Activated CD8-positive, alpha-beta memory T cell treated with anti-CD3 and anti-CD28 coated beads, Interleukin-2, amount 10 ng/mL, durations not matched to agents 7 days and 5 days (primary cell): Measurements from ENCODE around the gene ITGB7. TPM values are rescaled to one million over a fixed set of nuclear protein-coding genes. Genes with fewer than 3 reads are reported as not detected.

ENCODE experiments used
- ATAC-seq: fragments of 150-1000 bp; cut with Tn5 transposase; one replicate; pipeline ENCODE4 v1.10.0; 2021; ENCODE audit warnings: moderate library complexity
- CTCF ChIA-PET: fragments of 350-600 bp; sonication (Branson Sonifier 250); formaldehyde crosslinking; loops from one replicate; lab custom pipeline; 2021; ENCODE audit warnings: antibody characterized with exemption; lab: Charles Lee
- DNase-seq: peaks from one replicate; pipeline ENCODE4 v3.0.0-alpha.2; 2020
- H3K27ac Mint-ChIP-seq: one replicate; pipeline ENCODE4 v1.8.0; 2021; ENCODE audit warnings: mild to moderate bottlenecking, mixed read lengths
- H3K27me3 Mint-ChIP-seq: one replicate; pipeline ENCODE4 v1.8.0; 2021; ENCODE audit warnings: mixed read lengths
- H3K36me3 Mint-ChIP-seq: one replicate; pipeline ENCODE4 v1.8.0; 2021; ENCODE audit warnings: mild to moderate bottlenecking, mixed read lengths
- H3K4me1 Mint-ChIP-seq: one replicate; pipeline ENCODE4 v1.8.0; 2021; ENCODE audit warnings: mixed read lengths
- H3K4me3 Mint-ChIP-seq: one replicate; pipeline ENCODE4 v1.8.0; 2021; ENCODE audit warnings: mild to moderate bottlenecking, moderate library complexity, mixed read lengths
- H3K9me3 Mint-ChIP-seq: one replicate; pipeline ENCODE4 v1.8.0; 2022; ENCODE audit warnings: low read depth, mixed read lengths
- total RNA-seq, 2 experiments: library from RNA; stranded (reverse); gene quantifications; one replicate each; pipeline ENCODE4 v1.2.3, GENCODE V29; 2021

ITGB7 gene
- total RNA-seq, 2 experiments from 2014 or later, result 567 to 729 TPM

DNA sequence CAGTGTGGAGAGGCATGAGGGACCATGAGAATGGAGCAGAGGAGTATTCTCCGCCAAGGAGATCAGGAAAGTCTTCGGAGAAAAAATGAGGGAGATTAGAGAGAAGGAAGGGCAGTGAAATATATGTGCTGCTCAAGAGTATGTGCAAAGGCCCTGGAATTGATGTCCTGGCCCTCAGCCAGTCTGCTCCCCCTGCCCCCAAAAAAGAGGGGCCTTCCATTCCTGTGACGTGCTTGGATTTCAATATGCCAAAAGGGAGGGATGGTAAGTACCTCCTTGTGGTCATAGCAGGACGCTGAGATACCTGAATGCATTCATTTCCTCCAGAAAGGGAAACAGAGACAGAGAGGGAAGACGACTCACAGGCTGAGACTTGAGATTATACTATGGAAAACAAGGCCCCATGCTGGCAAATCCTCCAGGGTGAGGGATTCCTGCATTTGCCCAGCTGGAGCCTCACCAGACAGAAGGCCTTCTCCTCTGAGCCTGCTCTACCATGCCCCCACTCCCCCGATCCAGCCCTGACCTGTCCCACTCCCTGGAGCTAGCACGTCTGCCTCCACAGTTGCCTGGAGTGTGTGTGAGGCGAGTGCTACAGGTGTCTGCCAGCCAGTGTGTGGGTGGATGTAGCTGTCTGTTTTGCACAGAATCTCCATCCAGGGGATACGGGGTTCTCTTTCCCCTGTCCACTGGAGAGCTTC is 28.8 kb upstream of the ITGB7 start:
- Mint-ChIP-seq H3K9me3 (no peaks in the 10 kb centered on the region), H3K27me3 (peaks cover 4% of the 10 kb centered on the region), H3K36me3 (no peaks in the 10 kb centered on the region), H3K4me1 (peaks cover 48% of the 10 kb centered on the region), H3K27ac (peak overlapping the region; percentile 50), H3K4me3 (no peak overlapping the region)
- ATAC-seq (no peak), DNase-seq (no peak)
- CTCF ChIA-PET, result interaction anchor here (1.0 to 4.4 kb wide), 5 partner anchors 15 to 85 kb away, joined by 3 to 22 read pairs (median 6); partner anchors contain the start of gene AAAS

DNA sequence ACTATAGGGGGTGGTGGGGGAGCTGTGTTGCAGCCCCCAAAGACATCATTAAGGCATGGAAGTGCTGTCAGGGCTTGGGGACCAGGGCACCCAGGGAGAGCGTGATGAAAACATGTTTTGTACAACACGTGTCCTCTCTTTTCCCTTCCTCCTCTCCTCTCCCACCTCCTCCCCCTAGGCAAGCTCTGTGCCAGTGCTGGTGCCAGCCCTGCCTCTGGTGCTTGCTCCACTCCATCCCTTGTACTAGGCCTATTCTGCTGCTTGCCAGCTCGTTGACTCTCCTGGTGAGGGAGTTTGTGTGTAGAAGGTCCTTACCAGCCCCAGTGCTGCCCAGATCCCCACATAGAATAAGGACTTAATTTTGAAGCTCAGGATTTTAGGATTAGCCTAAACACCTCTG is 28.1 kb upstream of the ITGB7 start:
- CTCF ChIA-PET, result interaction anchor here (1.0 to 4.4 kb wide), 5 partner anchors 14 to 86 kb away, joined by 3 to 22 read pairs (median 6); partner anchors contain the start of genes AAAS and ESPL1
- Mint-ChIP-seq H3K4me3 (no peak overlapping the region), H3K27me3 (peaks cover 4% of the 10 kb centered on the region), H3K27ac (no peak overlapping the region), H3K36me3 (no peaks in the 10 kb centered on the region), H3K9me3 (no peaks in the 10 kb centered on the region), H3K4me1 (peaks cover 48% of the 10 kb centered on the region)
- ATAC-seq (no peak), DNase-seq (no peak)

DNA sequence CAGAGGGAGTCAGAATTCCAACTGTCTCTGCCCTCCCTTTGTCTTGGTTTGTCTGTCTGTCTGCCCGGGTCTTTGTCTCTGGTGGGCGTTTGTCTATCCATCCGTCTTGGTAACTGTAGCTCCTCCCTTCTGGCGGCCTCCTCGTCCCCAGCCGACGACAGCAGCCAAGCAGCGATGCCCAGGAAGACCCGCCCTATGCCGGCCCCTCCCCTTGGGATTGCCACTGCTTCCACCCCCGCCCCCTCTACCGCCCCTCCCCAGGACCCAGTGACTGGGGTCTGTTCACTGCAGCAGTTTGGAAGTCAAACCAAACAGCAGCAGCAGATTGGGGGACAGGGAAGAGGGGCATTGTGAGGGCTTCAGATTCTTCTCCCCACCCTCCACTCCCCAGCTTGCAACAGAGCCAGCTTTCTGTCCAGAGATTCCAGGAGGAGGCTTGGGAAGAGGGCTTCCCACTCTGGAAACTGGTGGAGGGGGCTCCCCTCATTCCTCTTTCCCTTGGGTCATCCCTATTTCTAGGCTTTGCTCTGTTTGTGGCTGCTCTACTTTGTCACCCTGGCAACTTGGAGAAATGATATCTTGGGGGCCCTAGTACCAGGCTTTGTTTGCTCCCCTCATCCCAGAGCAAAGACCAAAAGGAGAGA is 27.3 kb upstream of the ITGB7 start:
- ATAC-seq (no peak), DNase-seq (no peak)
- no peak overlapping the region for H3K4me3 Mint-ChIP-seq
- H3K9me3 Mint-ChIP-seq, result no peaks in the 10 kb centered on the region
- no peaks in the 10 kb centered on the region for H3K27me3 Mint-ChIP-seq
- no peak overlapping the region for H3K27ac Mint-ChIP-seq
- peaks cover 49% of the 10 kb centered on the region for H3K4me1 Mint-ChIP-seq
- CTCF ChIA-PET, result interaction anchor here (1.1 to 4.4 kb wide), 4 partner anchors 21 to 111 kb away, joined by 3 to 22 read pairs (median 4); partner anchors contain the start of genes AAAS and ESPL1
- H3K36me3 Mint-ChIP-seq, result no peaks in the 10 kb centered on the region

DNA sequence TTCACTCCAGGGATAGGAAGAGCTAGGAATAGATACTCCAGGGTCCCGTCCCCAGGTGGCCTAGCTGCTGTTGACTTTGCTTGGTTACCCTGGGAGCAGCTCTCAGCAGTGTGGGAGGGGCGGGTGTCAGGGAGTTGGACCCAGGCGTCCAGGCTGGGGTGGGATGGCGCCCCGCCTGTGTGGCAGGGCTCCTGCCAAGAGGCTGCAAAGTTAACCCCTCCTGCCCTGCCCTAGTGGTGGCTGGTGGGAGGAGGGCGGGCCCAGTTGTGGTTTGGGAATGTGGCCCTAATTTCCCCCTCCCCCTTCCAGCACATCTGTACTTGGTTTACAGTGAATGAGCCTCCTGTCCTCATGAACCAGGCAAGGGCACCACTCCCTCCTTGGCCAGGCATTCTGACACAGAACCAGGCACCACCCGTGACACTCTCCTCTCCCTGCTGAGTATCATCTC is 26.6 kb upstream of the ITGB7 start:
- no peak for ATAC-seq
- Mint-ChIP-seq H3K27ac (no peak overlapping the region), H3K9me3 (no peaks in the 10 kb centered on the region), H3K4me1 (peaks cover 49% of the 10 kb centered on the region), H3K36me3 (no peaks in the 10 kb centered on the region), H3K27me3 (no peaks in the 10 kb centered on the region), H3K4me3 (peak overlapping the region; percentile 4)
- no peak for DNase-seq
- CTCF ChIA-PET, result interaction anchor here (0.9 to 2.3 kb wide), 4 partner anchors 18 to 112 kb away, joined by 3 to 6 read pairs (median 3); partner anchors contain the start of gene AAAS

DNA sequence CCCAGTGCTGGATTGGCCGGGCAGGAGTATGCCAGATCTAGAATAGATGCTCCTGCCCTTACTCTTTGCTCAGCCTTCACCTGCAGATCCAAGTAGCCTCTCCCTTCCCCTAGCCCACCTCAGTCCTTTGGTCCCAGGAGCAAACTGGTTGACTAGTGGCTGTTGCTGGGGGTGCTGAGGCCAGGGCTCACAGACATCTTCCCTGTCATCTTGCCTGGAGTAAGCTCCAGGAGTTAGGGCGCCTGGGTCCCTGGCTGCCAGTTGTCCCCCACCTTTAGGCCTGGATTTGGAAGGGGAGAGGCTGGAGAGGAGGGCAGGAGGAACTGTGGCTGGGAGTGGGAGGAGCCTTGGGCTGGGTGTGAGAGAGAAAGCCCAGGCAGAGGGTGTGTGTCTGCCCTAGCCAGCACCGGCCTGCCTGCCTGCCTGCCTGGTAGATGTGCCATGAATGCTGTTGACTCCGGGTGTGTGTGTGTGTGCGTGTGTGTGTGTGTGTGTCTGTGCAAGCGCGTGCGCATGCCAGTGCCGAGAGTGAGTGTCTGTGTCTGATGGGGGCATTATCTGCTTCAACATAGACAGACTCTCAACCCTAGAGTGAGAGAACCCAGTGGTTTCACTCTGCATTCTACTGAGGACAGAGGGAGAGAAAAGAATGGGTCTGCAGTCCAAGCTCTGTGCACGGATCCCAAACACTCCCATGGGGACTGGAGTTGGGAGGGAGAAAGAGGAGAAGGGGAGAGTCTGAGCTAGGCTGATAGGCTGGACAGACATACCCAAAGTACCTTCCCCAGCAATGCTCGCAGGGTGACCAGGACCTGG is 25.8 kb upstream of the ITGB7 start:
- ATAC-seq, result peak; percentile 56
- peaks cover 49% of the 10 kb centered on the region for H3K4me1 Mint-ChIP-seq
- no peaks in the 10 kb centered on the region for H3K9me3 Mint-ChIP-seq
- no peak for DNase-seq
- H3K36me3 Mint-ChIP-seq, result no peaks in the 10 kb centered on the region
- H3K4me3 Mint-ChIP-seq, result peak overlapping the region; percentile 73
- no peaks in the 10 kb centered on the region for H3K27me3 Mint-ChIP-seq
- CTCF ChIA-PET, result interaction anchor here (0.6 to 2.3 kb wide), 5 partner anchors 17 to 113 kb away, joined by 3 to 6 read pairs (median 3); partner anchors contain the start of genes AAAS and ESPL1
- H3K27ac Mint-ChIP-seq, result peak overlapping the region; percentile 58

DNA sequence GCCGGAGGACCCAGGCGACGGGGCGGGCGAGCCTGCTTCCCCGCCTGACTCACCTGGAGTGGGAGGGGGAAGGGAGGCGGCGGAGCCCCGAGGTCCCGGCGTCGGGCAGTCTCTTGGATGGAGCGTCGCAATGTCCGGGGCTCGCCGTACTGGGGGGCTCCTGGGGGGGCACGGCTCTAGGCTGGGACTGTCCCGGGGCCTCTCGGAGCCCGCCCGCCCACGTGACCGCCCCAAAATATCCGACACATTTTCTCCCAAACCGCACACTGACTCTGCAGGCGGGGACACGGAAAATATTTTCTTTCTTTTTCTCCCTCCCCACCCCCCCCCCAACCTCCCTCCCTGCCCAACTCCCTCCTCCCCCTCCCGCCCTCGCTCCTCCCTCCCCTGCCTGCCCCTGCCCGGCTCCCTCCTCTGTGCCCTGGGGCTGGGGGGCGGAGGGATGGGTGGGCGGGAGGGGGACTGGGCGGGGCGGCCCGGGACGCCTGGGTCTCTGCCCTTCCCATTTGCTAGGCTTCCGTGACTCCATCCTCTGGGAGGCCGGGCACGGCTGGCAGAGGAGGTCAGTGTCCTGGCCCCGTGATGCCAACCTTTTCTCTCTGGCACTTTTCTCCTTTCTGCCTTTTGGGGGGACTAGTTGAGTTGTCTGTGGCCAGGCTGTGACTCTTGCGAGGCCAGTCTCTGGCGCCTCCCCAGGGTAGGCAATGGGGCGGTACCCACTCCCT is 25.0 kb upstream of the ITGB7 start, which contains the start of gene RARG:
TSS of gene RARG (minus strand) at position 289 of the 725 bp plus-strand sequence. CDS start 4,664 bp downstream, outside the sequence.
- H3K36me3 Mint-ChIP-seq, result no peaks in the 10 kb centered on the region
- ATAC-seq (peak; percentile 85), DNase-seq (peak; percentile 78)
- CTCF ChIA-PET, result interaction anchor here (1.1 to 2.3 kb wide), 6 partner anchors 13 to 89 kb away, joined by 3 to 6 read pairs (median 3); partner anchors contain the start of genes AAAS and ITGB7
- peak within 1 kb of the TSS; percentile 58 for H3K27ac Mint-ChIP-seq
- H3K9me3 Mint-ChIP-seq, result no peaks in the 10 kb centered on the region
- H3K27me3 Mint-ChIP-seq, result no peaks in the 10 kb centered on the region
- peaks cover 44% of the 10 kb centered on the region for H3K4me1 Mint-ChIP-seq
- peak within 1 kb of the TSS; percentile 73 for H3K4me3 Mint-ChIP-seq

DNA sequence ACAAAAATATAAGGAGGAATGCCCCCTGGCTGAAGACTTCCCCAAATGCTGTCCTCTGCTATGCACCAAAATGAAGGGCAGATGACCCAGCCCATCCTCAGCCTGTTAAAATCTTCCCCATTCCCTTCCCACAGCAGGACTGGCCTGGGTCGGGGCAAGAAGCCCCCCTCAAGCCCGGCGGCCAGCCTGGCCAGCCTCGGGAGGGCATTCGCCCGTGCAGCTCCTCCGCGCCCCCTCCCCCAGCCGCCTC is 24.5 kb upstream of the ITGB7 start:
- Mint-ChIP-seq H3K4me1 (peaks cover 41% of the 10 kb centered on the region), H3K9me3 (no peaks in the 10 kb centered on the region), H3K36me3 (no peaks in the 10 kb centered on the region), H3K4me3 (peak overlapping the region; percentile 29), H3K27me3 (no peaks in the 10 kb centered on the region), H3K27ac (no peak overlapping the region)
- ATAC-seq (no peak), DNase-seq (no peak)
- CTCF ChIA-PET, result interaction anchor here (1.1 to 1.6 kb wide), 4 partner anchors 12 to 25 kb away, joined by 3 to 6 read pairs (median 3); partner anchors contain the start of gene ITGB7

DNA sequence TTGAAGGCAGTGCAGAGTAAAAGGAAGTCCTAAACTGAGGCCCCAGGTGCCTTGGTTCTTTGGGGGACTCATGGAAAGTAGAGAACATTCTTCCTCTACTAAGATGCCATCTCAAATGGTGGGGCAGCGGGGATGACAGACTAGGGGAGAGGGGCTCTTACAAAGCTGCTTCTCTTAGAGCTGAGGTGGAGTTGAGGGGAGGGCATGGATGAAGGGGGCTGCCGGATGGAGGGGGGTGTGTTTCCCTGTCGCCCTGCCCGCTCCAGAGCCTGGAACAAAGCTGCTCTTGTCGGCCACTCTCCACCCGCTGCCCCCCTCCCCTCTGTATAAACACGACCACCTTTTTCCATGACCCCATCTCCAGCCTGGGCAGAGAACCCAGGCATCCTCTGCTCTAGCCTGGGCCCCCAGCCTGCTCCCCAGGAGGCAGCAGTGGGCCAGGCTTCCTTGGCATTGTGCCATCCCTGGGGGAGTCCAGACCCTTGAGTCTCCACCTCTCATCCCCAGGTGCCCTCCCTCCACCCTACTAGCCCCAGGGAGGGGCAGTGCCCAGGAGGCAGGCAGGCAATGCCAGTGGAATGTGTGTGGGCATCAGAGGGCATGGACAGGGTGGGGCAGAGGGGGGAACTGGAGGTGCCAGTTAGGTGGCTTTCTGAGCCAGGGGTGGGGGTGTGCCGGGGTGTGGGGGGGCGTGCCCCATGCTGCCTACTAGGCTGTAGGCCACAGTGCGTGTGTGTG is 23.2 kb upstream of the ITGB7 start:
- ATAC-seq (no peak), DNase-seq (no peak)
- H3K9me3 Mint-ChIP-seq, result no peaks in the 10 kb centered on the region
- no peak overlapping the region for H3K27ac Mint-ChIP-seq
- CTCF ChIA-PET, result interaction anchor here (1.1 to 1.6 kb wide), 5 partner anchors 11 to 21 kb away, joined by 3 to 6 read pairs (median 3); no protein-coding TSS in a partner anchor
- H3K4me3 Mint-ChIP-seq, result no peak overlapping the region
- no peaks in the 10 kb centered on the region for H3K27me3 Mint-ChIP-seq
- peaks cover 31% of the 10 kb centered on the region for H3K4me1 Mint-ChIP-seq
- H3K36me3 Mint-ChIP-seq, result no peaks in the 10 kb centered on the region

DNA sequence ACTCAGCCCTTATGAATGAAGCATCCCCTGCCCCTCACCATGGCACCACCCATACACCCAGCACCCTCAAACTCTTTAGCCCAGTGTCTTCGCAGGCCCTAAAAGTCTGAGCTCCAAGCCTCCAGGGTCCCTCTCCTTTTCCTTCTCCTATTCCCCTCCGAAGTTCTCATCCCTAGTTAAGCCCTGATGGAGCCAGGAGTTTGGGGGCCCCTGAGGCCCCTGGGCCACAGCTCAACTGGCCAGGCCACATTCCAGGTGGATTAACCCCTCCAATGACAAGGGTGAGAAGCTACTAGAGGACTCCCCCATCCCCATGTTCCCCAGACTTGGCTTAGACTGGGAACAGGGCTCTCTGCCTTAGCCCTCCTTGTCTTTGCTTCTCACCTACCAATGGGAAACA is 22.4 kb upstream of the ITGB7 start:
- Mint-ChIP-seq H3K27me3 (no peaks in the 10 kb centered on the region), H3K4me1 (peaks cover 34% of the 10 kb centered on the region), H3K27ac (no peak overlapping the region), H3K4me3 (no peak overlapping the region), H3K36me3 (no peaks in the 10 kb centered on the region), H3K9me3 (no peaks in the 10 kb centered on the region)
- CTCF ChIA-PET, result interaction anchor here (0.8 to 1.3 kb wide), 4 partner anchors 10 to 92 kb away, joined by 3 to 5 read pairs (median 4); partner anchors contain the start of gene AAAS
- DNase-seq (no peak), ATAC-seq (no peak)

DNA sequence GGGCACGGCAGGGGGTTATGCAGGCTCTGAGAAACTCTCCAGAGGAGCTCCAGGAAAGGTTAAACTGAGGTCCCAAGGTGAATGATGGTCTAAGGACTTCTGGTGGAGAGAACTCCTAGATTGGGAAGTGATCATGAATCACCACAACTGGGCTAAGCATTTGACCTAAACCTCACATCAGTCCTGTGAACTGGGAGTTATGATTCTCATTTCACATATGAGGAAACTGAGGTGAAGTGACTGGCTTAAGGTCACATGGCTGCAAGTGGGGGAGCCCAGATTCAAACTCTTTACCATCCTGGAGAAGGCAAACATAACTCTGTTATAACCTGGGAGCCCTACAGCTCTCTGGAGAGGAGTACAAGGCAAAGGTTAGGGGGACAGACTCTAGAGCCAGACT is 20.8 kb upstream of the ITGB7 start:
- H3K9me3 Mint-ChIP-seq, result no peaks in the 10 kb centered on the region
- DNase-seq, result no peak
- no peak overlapping the region for H3K4me3 Mint-ChIP-seq
- H3K27me3 Mint-ChIP-seq, result no peaks in the 10 kb centered on the region
- ATAC-seq, result no peak
- peaks cover 35% of the 10 kb centered on the region for H3K4me1 Mint-ChIP-seq
- CTCF ChIA-PET, result interaction anchor here (1.3 kb wide), 1 partner anchor 9 kb away, joined by 4 read pairs; no protein-coding TSS in a partner anchor
- H3K36me3 Mint-ChIP-seq, result no peaks in the 10 kb centered on the region
- no peak overlapping the region for H3K27ac Mint-ChIP-seq

DNA sequence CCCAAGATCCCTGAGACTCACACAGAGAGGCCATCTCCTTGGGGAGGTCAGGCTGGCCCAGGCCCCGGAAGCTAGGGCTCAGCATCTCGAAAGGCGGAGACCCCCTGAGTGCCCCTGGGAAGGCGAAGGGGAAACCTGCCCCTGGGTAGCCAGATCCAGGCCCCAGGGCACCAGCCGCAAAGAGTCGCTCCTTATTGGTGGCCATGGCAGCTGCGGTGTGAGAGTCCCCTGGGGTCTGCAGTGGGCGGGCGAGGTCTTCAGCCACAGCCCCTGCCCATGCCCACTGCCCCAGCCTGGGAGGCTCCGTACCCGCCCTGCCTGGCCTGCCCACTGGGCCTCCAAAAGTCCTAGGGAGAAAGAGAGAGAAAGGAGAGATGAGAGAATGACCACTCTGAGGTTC is 20.3 kb upstream of the ITGB7 start:
- H3K4me1 Mint-ChIP-seq, result peaks cover 35% of the 10 kb centered on the region

DNA sequence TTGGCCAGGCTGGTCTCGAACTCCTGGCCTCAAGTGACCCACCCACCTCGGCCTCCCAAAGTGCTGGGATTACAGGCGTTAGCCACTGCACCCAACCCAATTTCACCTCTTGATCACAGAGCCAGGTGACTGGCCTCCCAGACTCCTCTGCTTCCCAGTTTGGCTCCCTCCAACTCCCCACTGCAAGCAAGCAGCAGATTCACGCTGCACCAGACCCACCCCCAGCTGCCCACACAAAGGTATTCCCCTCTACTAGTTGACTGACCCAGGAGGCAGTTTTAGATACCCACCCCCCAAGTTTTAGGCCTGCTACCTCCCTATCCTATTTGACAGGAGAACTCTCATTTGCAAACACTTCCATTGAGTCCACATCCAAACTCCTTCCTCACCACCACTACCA is 19.8 kb upstream of the ITGB7 start:
- CTCF ChIA-PET, result interaction anchor here (16.0 kb wide), 1 partner anchor 19 kb away, joined by 164 read pairs; the partner anchor contains the start of gene ITGB7
- H3K4me1 Mint-ChIP-seq, result peaks cover 39% of the 10 kb centered on the region
- no peaks in the 10 kb centered on the region for H3K27me3 Mint-ChIP-seq
- DNase-seq, result no peak
- no peak overlapping the region for H3K27ac Mint-ChIP-seq
- no peak overlapping the region for H3K4me3 Mint-ChIP-seq
- H3K36me3 Mint-ChIP-seq, result no peaks in the 10 kb centered on the region
- no peaks in the 10 kb centered on the region for H3K9me3 Mint-ChIP-seq
- ATAC-seq, result no peak

More for the DNA sequence above, 20.3 kb upstream of the ITGB7 start:
- Mint-ChIP-seq H3K9me3 (no peaks in the 10 kb centered on the region), H3K36me3 (no peaks in the 10 kb centered on the region), H3K27ac (no peak overlapping the region), H3K4me3 (no peak overlapping the region), H3K27me3 (no peaks in the 10 kb centered on the region)
- DNase-seq (no peak), ATAC-seq (no peak)
- CTCF ChIA-PET, result no interaction called here
